K562 (cell line): Measurements from ENCODE around the gene DRGX.

Experiments
- BCLAF1 ChIP-seq, 2 experiments: fragments of 450-650 bp in 1 of 2; IDR thresholded peaks; 2 replicates each; pipeline ENCODE4 v1.6.1; 2011 to 2017; ENCODE audit warnings: low read depth in 2 of 2, antibody characterized with exemption in 1 of 2, borderline replicate concordance in 1 of 2, low read length in 1 of 2, mild to moderate bottlenecking in 1 of 2, mixed read lengths in 1 of 2; ENCODE audit not compliant: control insufficient read depth in 1 of 2
- CEBPG ChIP-seq, 3 experiments: fragments of 200-800 bp in 1 of 3; sonication (Bioruptor generic) in 1 of 3; sonication (generic) in 1 of 3; formaldehyde crosslinking in 1 of 3; IDR thresholded peaks in 2 of 3; conservative IDR thresholded peaks in 1 of 3; 2 replicates each; pipeline versions ENCODE4 v1.6.1 to v1.8.0; 2016 to 2022; ENCODE audit warnings: missing compliant biosample characterization in 2 of 3, missing genetic modification characterization in 2 of 3, mild to moderate bottlenecking in 1 of 3, missing genetic modification reagents in 1 of 3
- E2F6 ChIP-seq, 2 experiments: IDR thresholded peaks; 2 replicates each; pipeline ENCODE4 v1.6.1; 2011; ENCODE audit warnings: borderline replicate concordance in 1 of 2, control low read depth in 1 of 2, low read depth in 1 of 2, low read length in 1 of 2, mild to moderate bottlenecking in 1 of 2, mixed read lengths in 1 of 2, moderate library complexity in 1 of 2; ENCODE audit not compliant: insufficient read depth in 1 of 2, insufficient read length in 1 of 2, poor library complexity in 1 of 2, severe bottlenecking in 1 of 2; ENCODE audit errors: extremely low read depth in 1 of 2
- RAD21 ChIP-seq, 2 experiments: fragments of 250-450 bp in 1 of 2; fragments of 450-650 bp in 1 of 2; sonication (Bioruptor Pico) in 1 of 2; formaldehyde crosslinking in 1 of 2; IDR thresholded peaks in 1 of 2; conservative IDR thresholded peaks in 1 of 2; 2 replicates each; pipeline versions ENCODE4 v1.4.0 to v1.8.0; 2020 to 2022; ENCODE audit warnings: mild to moderate bottlenecking in 2 of 2, moderate library complexity in 1 of 2
- TARDBP ChIP-seq: fragments of 450-650 bp; IDR thresholded peaks from 2 replicates; pipeline ENCODE4 v1.6.1; 2016

GRCh38 chr10:49395741-49396665, at the start of gene DRGX:
- TF ChIP-seq BCLAF1 (IDR thresholded peaks at IDR 0.05; ENCODE audit: borderline replicate concordance in 1 of 2, control insufficient read depth in 1 of 2, low read depth in 2 of 2, low read length in 1 of 2) (no peak), E2F6 (IDR thresholded peaks at IDR 0.05; ENCODE audit: borderline replicate concordance in 1 of 2, extremely low read depth in 1 of 2, insufficient read depth in 1 of 2, insufficient read length in 1 of 2, low read depth in 1 of 2, low read length in 1 of 2, poor library complexity in 1 of 2, severe bottlenecking in 1 of 2) (no peak), CEBPG (CRISPR knock-in tag; IDR thresholded peaks at IDR 0.05) (no peak), CEBPG (tag; conservative IDR thresholded peaks at IDR 0.05 in 1 of 2, IDR thresholded peaks at IDR 0.05 in 1 of 2) (no peak), RAD21 (CRISPR knock-in tag; conservative IDR thresholded peaks at IDR 0.05 in 1 of 2, IDR thresholded peaks at IDR 0.05 in 1 of 2) (no peak), TARDBP (no peak)
